MG63 (cell line): ENCODE measurements around the gene TMEM242. TPM values are rescaled to one million over a fixed set of nuclear protein-coding genes. Genes with fewer than 3 reads are reported as not detected.
A peak's percentile ranks its signal among the peaks of the same experiment; 100 is the strongest.
"Not testable (repeated sequence)": the region's sequence is repeated elsewhere in the genome, so short reads cannot be mapped to it uniquely, and the experiment has no call there.

Experiments
- DNase-seq: peaks from one replicate; pipeline ENCODE4 v3.0.0-alpha.2; 2020
- H3K27me3 ChIP-seq: fragments of 250-450 bp; sonication (Bioruptor Pico); 2 replicates; pipeline ENCODE4 v1.5.1; 2020; ENCODE audit warnings: mild to moderate bottlenecking, moderate library complexity
- H3K36me3 ChIP-seq: fragments of 250-450 bp; sonication (Bioruptor Pico); 2 replicates; pipeline ENCODE4 v1.5.1; 2020; ENCODE audit warnings: mild to moderate bottlenecking, moderate library complexity
- H3K4me3 ChIP-seq: fragments of 250-450 bp; sonication (Bioruptor Pico); 2 replicates; pipeline ENCODE4 v1.5.1; 2020; ENCODE audit warnings: mild to moderate bottlenecking, moderate library complexity
- H3K9me3 ChIP-seq: fragments of 250-450 bp; sonication (Bioruptor Pico); 2 replicates; pipeline ENCODE4 v1.5.1; 2020; ENCODE audit warnings: mild to moderate bottlenecking, moderate library complexity
- total RNA-seq: library from RNA; depleted of rRNA; stranded (reverse); fragments of >200 nt; shearing (Covaris generic); gene quantifications from 2 replicates; pipeline ENCODE4 v1.2.3, GENCODE V29; 2014; ENCODE audit warnings: low replicate concordance; rRNA removed

TMEM242 gene
- 6.0 and 6.8 TPM in 2 replicates for total RNA-seq

- DNase-seq = peak; percentile 89
- Histone ChIP-seq H3K9me3 (no peaks in the 10 kb centered on the region), H3K27me3 (peaks cover 2% of the 10 kb centered on the region; the same call in 1 of the 2 replicates), H3K4me3 (peak within 1 kb of the TSS; percentile 90), H3K36me3 (peaks cover 11% of the 10 kb centered on the region)
Measured at GRCh38 chr6:157323255-157323965, at the start of gene TMEM242. TSS of gene TMEM242 (minus strand) at chr6:157323519. CDS start at chr6:157323499, 20 bp downstream.

- Histone ChIP-seq H3K27me3 (no peaks in the 10 kb centered on the region), H3K36me3 (no peaks in the 10 kb centered on the region), H3K9me3 (no peaks in the 10 kb centered on the region), H3K4me3 (no peak overlapping the region)
- DNase-seq = no peak
Measured at GRCh38 chr6:157372501-157373280, 49.4 kb upstream of the TMEM242 start.

- no peaks in the 10 kb centered on the region for H3K9me3 ChIP-seq
- H3K27me3 ChIP-seq = no peaks in the 10 kb centered on the region
- no peaks in the 10 kb centered on the region for H3K36me3 ChIP-seq
- no peak for DNase-seq
- H3K4me3 ChIP-seq = no peak overlapping the region
Measured at GRCh38 chr6:157370755-157371154, 47.4 kb upstream of the TMEM242 start.

- no peak overlapping the region for H3K4me3 ChIP-seq
- no peaks in the 10 kb centered on the region for H3K36me3 ChIP-seq
- no peaks in the 10 kb centered on the region for H3K27me3 ChIP-seq
- DNase-seq = no peak
- H3K9me3 ChIP-seq = no peaks in the 10 kb centered on the region
Measured at GRCh38 chr6:157368359-157369049, 45.2 kb upstream of the TMEM242 start.

- no peak overlapping the region for H3K4me3 ChIP-seq
- no peak for DNase-seq
- H3K36me3 ChIP-seq = no peaks in the 10 kb centered on the region
- H3K27me3 ChIP-seq = no peaks in the 10 kb centered on the region
- no peaks in the 10 kb centered on the region for H3K9me3 ChIP-seq
Measured at GRCh38 chr6:157366648-157367047, 43.3 kb upstream of the TMEM242 start.

GRCh38 chr6:157364705-157365104, 41.4 kb upstream of the TMEM242 start:
- H3K27me3 ChIP-seq = no peaks in the 10 kb centered on the region
- H3K9me3 ChIP-seq = no peaks in the 10 kb centered on the region
- H3K36me3 ChIP-seq = no peaks in the 10 kb centered on the region
- H3K4me3 ChIP-seq = no peak overlapping the region
- no peak for DNase-seq

- H3K4me3 ChIP-seq = no peak overlapping the region
- no peaks in the 10 kb centered on the region for H3K27me3 ChIP-seq
- H3K9me3 ChIP-seq = no peaks in the 10 kb centered on the region
- H3K36me3 ChIP-seq = no peaks in the 10 kb centered on the region
- DNase-seq = no peak
Measured at GRCh38 chr6:157361886-157362285, 38.6 kb upstream of the TMEM242 start.

- H3K27me3 ChIP-seq = peaks cover 7% of the 10 kb centered on the region; the same call in 1 of the 2 replicates
- DNase-seq = no peak
- H3K4me3 ChIP-seq = no peak overlapping the region
- H3K36me3 ChIP-seq = no peaks in the 10 kb centered on the region
- H3K9me3 ChIP-seq = no peaks in the 10 kb centered on the region
Measured at GRCh38 chr6:157358287-157358686, 35.0 kb upstream of the TMEM242 start.

GRCh38 chr6:157346373-157346772, 23.1 kb upstream of the TMEM242 start:
- H3K36me3 ChIP-seq = no peaks in the 10 kb centered on the region
- H3K4me3 ChIP-seq = no peak overlapping the region
- H3K9me3 ChIP-seq = peaks cover 9% of the 10 kb centered on the region
- no peak for DNase-seq
- H3K27me3 ChIP-seq = peaks cover 9% of the 10 kb centered on the region; the same call in 1 of the 2 replicates

- no peak for DNase-seq
- Histone ChIP-seq H3K27me3 (peaks cover 9% of the 10 kb centered on the region; the same call in 1 of the 2 replicates), H3K9me3 (no peaks in the 10 kb centered on the region), H3K36me3 (no peaks in the 10 kb centered on the region), H3K4me3 (no peak overlapping the region)
Measured at GRCh38 chr6:157343732-157344131, 20.4 kb upstream of the TMEM242 start.

GRCh38 chr6:157339432-157339831, 16.1 kb upstream of the TMEM242 start:
- no peaks in the 10 kb centered on the region for H3K36me3 ChIP-seq

GRCh38 chr6:157337751-157338150, 14.4 kb upstream of the TMEM242 start:
- DNase-seq = no peak
- H3K36me3 ChIP-seq = no peaks in the 10 kb centered on the region
- H3K4me3 ChIP-seq = no peak overlapping the region
- H3K9me3 ChIP-seq = no peaks in the 10 kb centered on the region
- peaks cover 2% of the 10 kb centered on the region; the same call in 1 of the 2 replicates for H3K27me3 ChIP-seq

More at GRCh38 chr6:157339432-157339831, 16.1 kb upstream of the TMEM242 start:
- Histone ChIP-seq H3K4me3 (no peak overlapping the region), H3K27me3 (peaks cover 3% of the 10 kb centered on the region; the same call in 1 of the 2 replicates), H3K9me3 (no peaks in the 10 kb centered on the region)
- DNase-seq = no peak

- not testable (repeated sequence) for DNase-seq, H3K27me3 ChIP-seq
Measured at GRCh38 chr6:157337276-157337675, 14.0 kb upstream of the TMEM242 start.

GRCh38 chr6:157335829-157336228, 12.5 kb upstream of the TMEM242 start:
- H3K9me3 ChIP-seq = no peaks in the 10 kb centered on the region
- DNase-seq = no peak

More at GRCh38 chr6:157337276-157337675, 14.0 kb upstream of the TMEM242 start:
- not testable (repeated sequence) for H3K9me3 ChIP-seq, H3K4me3 ChIP-seq, H3K36me3 ChIP-seq

GRCh38 chr6:157333956-157334355, 10.6 kb upstream of the TMEM242 start:
- H3K27me3 ChIP-seq = peaks cover 6% of the 10 kb centered on the region
- no peaks in the 10 kb centered on the region for H3K9me3 ChIP-seq
- no peaks in the 10 kb centered on the region for H3K36me3 ChIP-seq
- DNase-seq = no peak
- no peak overlapping the region for H3K4me3 ChIP-seq

More at GRCh38 chr6:157335829-157336228, 12.5 kb upstream of the TMEM242 start:
- Histone ChIP-seq H3K4me3 (no peak overlapping the region), H3K36me3 (no peaks in the 10 kb centered on the region), H3K27me3 (peaks cover 6% of the 10 kb centered on the region; the same call in 1 of the 2 replicates)

- H3K9me3 ChIP-seq = no peaks in the 10 kb centered on the region
- peaks cover 6% of the 10 kb centered on the region for H3K27me3 ChIP-seq
- DNase-seq = no peak
- H3K36me3 ChIP-seq = no peaks in the 10 kb centered on the region
- H3K4me3 ChIP-seq = no peak overlapping the region
Measured at GRCh38 chr6:157333537-157333936, 10.2 kb upstream of the TMEM242 start.

- no peak overlapping the region for H3K4me3 ChIP-seq
- no peak for DNase-seq
- H3K27me3 ChIP-seq = peaks cover 6% of the 10 kb centered on the region
- no peaks in the 10 kb centered on the region for H3K36me3 ChIP-seq
- no peaks in the 10 kb centered on the region for H3K9me3 ChIP-seq
Measured at GRCh38 chr6:157332813-157333212, 9.5 kb upstream of the TMEM242 start.
